ENCODE measurements around the gene NKD1. TPM values are rescaled to one million over a fixed set of nuclear protein-coding genes. Genes with fewer than 3 reads are reported as not detected.

The NKD1 gene
- total RNA-seq, 1 experiment from 2014 or later, result 11.4 TPM

GRCh38 chr16:50627419-50627818, 79.2 kb downstream of the NKD1 start:
- intact Hi-C loops (cut with micrococcal nuclease), result no loop called here
- Histone ChIP-seq H3K4me2 (ENCODE audit: low read length) (no peak overlapping the region), H3K27me3 (ENCODE audit: insufficient read depth, low read length) (no peaks in the 10 kb centered on the region), H3K79me2 (ENCODE audit: insufficient read depth, low read length) (no peaks in the 10 kb centered on the region), H3K9ac (ENCODE audit: low read length) (no peak overlapping the region), H4K20me1 (ENCODE audit: insufficient read depth) (no peaks in the 10 kb centered on the region), H3K4me1 (ENCODE audit: control insufficient read depth in 1 of 2, insufficient read depth in 2 of 2, low read length in 2 of 2) (peaks cover 0 to 6% of the 10 kb centered on the region in 2 experiments; a peak in 1 of 4 replicates), H3K36me3 (ENCODE audit: control insufficient read depth in 1 of 2, insufficient read depth in 2 of 2, low read length in 2 of 2) (no peaks in the 10 kb centered on the region), H3K27ac (ENCODE audit: low read depth, low read length) (no peak overlapping the region), H3K9me3 (ENCODE audit: control insufficient read depth in 1 of 2, insufficient read depth in 1 of 2, low read depth in 1 of 2, low read length in 2 of 2) (no peaks in the 10 kb centered on the region), H3K4me3 (replicated peaks in 1 of 2; ENCODE audit: low read depth in 1 of 2, low read length in 2 of 2) (no peak overlapping the region), H3K9me2 (ENCODE audit: insufficient read depth) (no peaks in the 10 kb centered on the region), H2AFZ (ENCODE audit: low read depth, low read length, poor library complexity, severe bottlenecking) (no peak overlapping the region)
- CTCF ChIA-PET, result no interaction called here
- no peak for DNase-seq (ENCODE audit: low read depth, low spot score)
- TF ChIP-seq CEBPB (IDR thresholded peaks at IDR 0.05; ENCODE audit: low read depth) (no peak), SRF (IDR thresholded peaks at IDR 0.05; ENCODE audit: low read depth) (no peak), CBX3 (IDR thresholded peaks at IDR 0.05; ENCODE audit: low read depth) (no peak), CTCF (IDR thresholded peaks at IDR 0.05 in 2 of 3, conservative IDR thresholded peaks at IDR 0.05 in 1 of 3; ENCODE audit: borderline replicate concordance in 1 of 3, insufficient read depth in 1 of 3, low read depth in 2 of 3, low read length in 2 of 3) (no peak), REST (IDR thresholded peaks at IDR 0.05; ENCODE audit: low read depth) (no peak), JUND (IDR thresholded peaks at IDR 0.05) (no peak), ZBTB33 (IDR thresholded peaks at IDR 0.05; ENCODE audit: extremely low read depth, insufficient replicate concordance, low read length) (no peak), SIN3A (IDR thresholded peaks at IDR 0.05; ENCODE audit: low read depth) (no peak), SP1 (IDR thresholded peaks at IDR 0.05; ENCODE audit: low read depth) (no peak), ZFX (IDR thresholded peaks at IDR 0.05) (no peak), TCF7L2 (IDR thresholded peaks at IDR 0.05; ENCODE audit: borderline replicate concordance, extremely low read depth, insufficient read depth, insufficient read length) (no peak), ATF3 (IDR thresholded peaks at IDR 0.05) (no peak), RAD21 (IDR thresholded peaks at IDR 0.05; ENCODE audit: low read depth) (no peak)
- ATAC-seq, result no peak
- RAD21 ChIA-PET (ENCODE audit: low non-redundant PET in 1 of 2, low total read pairs in 2 of 2, uncharacterized antibody in 2 of 2, unreplicated experiment in 2 of 2), result no interaction called here
- no TSS peak for BruUV-seq (replicated peaks)
- POLR2A ChIA-PET, result no interaction called here
